Keratinocyte (primary cell): ENCODE measurements around the gene NHERF2.

Source experiments
- CTCF ChIP-seq, 3 experiments: IDR thresholded peaks in 1 of 3; conservative IDR thresholded peaks in 1 of 3; optimal IDR thresholded peaks in 1 of 3; 2 replicates in 2 of 3; 3 replicates in 1 of 3; pipeline versions ENCODE3 to v1.5.1; 2011; ENCODE audit warnings: low read length in 3 of 3, mild to moderate bottlenecking in 3 of 3, moderate library complexity in 2 of 3, control low read depth in 1 of 3, inconsistent platforms in 1 of 3; ENCODE audit not compliant: insufficient read depth in 2 of 3; ENCODE audit errors: extremely low read depth in 1 of 3
- EZH2 ChIP-seq: IDR thresholded peaks from one replicate; pipeline ENCODE4 v1.6.1; 2012; ENCODE audit warnings: inconsistent platforms, mild to moderate bottlenecking, low read length, moderate library complexity

- no peak for TF ChIP-seq CTCF (optimal IDR thresholded peaks at IDR 0.05 in 1 of 3, IDR thresholded peaks at IDR 0.05 in 1 of 3, conservative IDR thresholded peaks at IDR 0.05 in 1 of 3; ENCODE audit: extremely low read depth in 1 of 3, insufficient read depth in 2 of 3, low read length in 3 of 3)
- TF ChIP-seq EZH2 = no peak
Observed at GRCh38 chr16:2007081-2007836, 19.4 kb upstream of the NHERF2 start.
